Gastrocnemius medialis (tissue), 4 donors: ENCODE results near the gene MAML3. TPM values are rescaled to one million over a fixed set of nuclear protein-coding genes. Genes with fewer than 3 reads are reported as not detected.

Experiments
- ATAC-seq, 2 donors: fragments of 150-250 bp; one replicate each; pipeline ENCODE4 v1.9.1; 2016
- DNase-seq, 2 donors: peaks; one replicate each; pipeline ENCODE4 v3.0.0-alpha.2; 2019
- H3K27ac ChIP-seq, 4 donors: fragments of 200-600 bp; sonication (generic); 1 replicate in 1 of 4; 2 replicates in 3 of 4; pipeline ENCODE4 v1.5.1; 2016 to 2018; ENCODE audit warnings: mild to moderate bottlenecking in 2 of 4, moderate library complexity in 1 of 4
- H3K27me3 ChIP-seq, 3 donors: fragments of 200-600 bp; sonication (generic) in 2 of 3; 1 replicate in 1 of 3; 2 replicates in 2 of 3; pipeline versions ENCODE4 v1.5.1 to v1.6.0; 2016 to 2019; ENCODE audit warnings: mild to moderate bottlenecking in 1 of 3, moderate library complexity in 1 of 3
- H3K36me3 ChIP-seq, 2 donors: fragments of 200-600 bp; sonication (generic) in 1 of 2; one replicate each; pipeline ENCODE4 v1.5.1; 2017 to 2018
- H3K4me1 ChIP-seq, 2 donors: fragments of 200-600 bp; sonication (generic) in 1 of 2; one replicate each; pipeline ENCODE4 v1.5.1; 2016 to 2017; ENCODE audit warnings: mild to moderate bottlenecking in 2 of 2
- H3K4me3 ChIP-seq, 4 donors: fragments of 200-600 bp; sonication (generic) in 3 of 4; 1 replicate in 1 of 4; 2 replicates in 3 of 4; pipeline ENCODE4 v1.5.1; 2016 to 2019; ENCODE audit warnings: mild to moderate bottlenecking in 2 of 4
- H3K9me3 ChIP-seq, 3 donors: fragments of 200-600 bp; sonication (generic) in 2 of 3; 1 replicate in 1 of 3; 2 replicates in 2 of 3; pipeline ENCODE4 v1.5.1; 2016 to 2019
- POLR2A ChIP-seq, 2 donors: fragments of 450-650 bp; IDR thresholded peaks; one replicate each; pipeline ENCODE4 v1.6.1; 2017; ENCODE audit warnings: antibody characterized with exemption in 2 of 2, mild to moderate bottlenecking in 2 of 2, moderate library complexity in 2 of 2
- in situ Hi-C, 4 donors: fragments of 200-750 bp; cut with MboI; loops; one replicate each; pipeline versions ENCODE4 v1.15.0 to v1.8.0; 2017; ENCODE audit warnings: low sequenced_read_pairs in 4 of 4
- intact Hi-C: fragments of 100-400 bp; cut with DNase I; formaldehyde crosslinking; loops from one replicate; pipeline ENCODE4 v1.15.1; 2023; ENCODE audit warnings: low total_unique reads
- total RNA-seq, 4 donors: library from RNA; depleted of rRNA; stranded (reverse); fragments of >200 nt; gene quantifications; one replicate each; pipeline versions ENCODE4 v1.1.0 to v1.2.3, GENCODE V29; 2016
- TF ChIP-seq, protein P1 (sequence below), 5 experiments: fragments of 450-650 bp in 3 of 5; fragments of 200-600 bp in 2 of 5; sonication (generic) in 2 of 5; IDR thresholded peaks in 4 of 5; conservative IDR thresholded peaks in 1 of 5; 1 replicate in 4 of 5; 2 replicates in 1 of 5; pipeline ENCODE4 v1.5.1; 2016 to 2019; ENCODE audit warnings: antibody characterized with exemption in 5 of 5, mild to moderate bottlenecking in 3 of 5, moderate library complexity in 3 of 5

Gene MAML3
- total RNA-seq, 4 donors from 2014 or later: 0.98 to 1.5 (median 1.4) TPM

DNA sequence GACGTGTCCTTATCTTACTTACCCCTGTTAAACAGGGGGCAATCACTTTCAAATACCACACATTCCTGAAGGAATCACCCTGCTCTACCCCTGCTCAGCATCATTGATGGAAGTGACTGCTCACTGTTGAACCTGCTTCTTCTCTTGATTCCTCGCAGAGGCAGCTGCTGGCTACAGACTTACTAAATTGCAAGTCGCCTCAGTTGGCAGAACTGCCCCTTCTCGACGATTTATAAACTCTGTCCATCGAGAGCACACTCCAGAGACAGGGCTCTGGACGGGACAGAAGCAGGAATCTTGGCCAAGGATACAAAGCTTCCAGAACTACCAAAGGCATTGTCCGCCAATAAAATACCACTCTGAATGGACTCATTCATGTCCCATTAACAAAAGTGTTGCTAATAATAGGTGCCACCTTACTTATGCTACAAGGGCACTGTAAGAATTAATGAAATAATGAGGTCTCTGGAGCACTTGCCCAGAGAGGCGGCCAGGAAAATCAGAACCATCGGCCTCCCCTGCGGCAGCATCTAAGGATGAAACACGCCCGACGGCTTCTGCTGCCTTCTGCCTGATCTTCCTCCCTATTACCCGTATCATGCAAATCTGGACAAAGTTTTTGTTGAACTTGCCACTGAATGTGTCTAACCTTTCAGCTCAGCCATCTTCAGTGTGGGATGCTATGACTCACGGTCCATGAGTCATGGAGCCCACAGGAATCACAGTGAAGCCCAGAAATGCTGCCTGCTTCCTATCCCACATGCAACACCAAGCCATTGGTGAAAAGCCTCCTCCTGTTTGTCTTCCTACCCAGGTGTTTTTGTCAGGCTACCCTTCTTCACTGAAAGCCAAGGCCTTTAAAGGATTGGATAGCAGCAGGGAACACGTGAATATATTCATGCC lies 164.9 kb downstream of the MAML3 start:
- intact Hi-C loops: no loop called here
- Histone ChIP-seq H3K36me3 (no peaks in the 10 kb centered on the region), H3K27ac (no peak overlapping the region), H3K4me3 (no peak overlapping the region), H3K9me3 (no peaks in the 10 kb centered on the region), H3K27me3 (no peaks in the 10 kb centered on the region), H3K4me1 (peaks cover 7 to 19% of the 10 kb centered on the region in 2 donors)
- peak; percentile 49 to 52 for ATAC-seq
- in situ Hi-C loops: no loop called here
- TF ChIP-seq, protein P1, sequence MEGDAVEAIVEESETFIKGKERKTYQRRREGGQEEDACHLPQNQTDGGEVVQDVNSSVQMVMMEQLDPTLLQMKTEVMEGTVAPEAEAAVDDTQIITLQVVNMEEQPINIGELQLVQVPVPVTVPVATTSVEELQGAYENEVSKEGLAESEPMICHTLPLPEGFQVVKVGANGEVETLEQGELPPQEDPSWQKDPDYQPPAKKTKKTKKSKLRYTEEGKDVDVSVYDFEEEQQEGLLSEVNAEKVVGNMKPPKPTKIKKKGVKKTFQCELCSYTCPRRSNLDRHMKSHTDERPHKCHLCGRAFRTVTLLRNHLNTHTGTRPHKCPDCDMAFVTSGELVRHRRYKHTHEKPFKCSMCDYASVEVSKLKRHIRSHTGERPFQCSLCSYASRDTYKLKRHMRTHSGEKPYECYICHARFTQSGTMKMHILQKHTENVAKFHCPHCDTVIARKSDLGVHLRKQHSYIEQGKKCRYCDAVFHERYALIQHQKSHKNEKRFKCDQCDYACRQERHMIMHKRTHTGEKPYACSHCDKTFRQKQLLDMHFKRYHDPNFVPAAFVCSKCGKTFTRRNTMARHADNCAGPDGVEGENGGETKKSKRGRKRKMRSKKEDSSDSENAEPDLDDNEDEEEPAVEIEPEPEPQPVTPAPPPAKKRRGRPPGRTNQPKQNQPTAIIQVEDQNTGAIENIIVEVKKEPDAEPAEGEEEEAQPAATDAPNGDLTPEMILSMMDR (IDR thresholded peaks at IDR 0.05 in 4 of 5, conservative IDR thresholded peaks at IDR 0.05 in 1 of 5): no peak
- TF ChIP-seq POLR2A (IDR thresholded peaks at IDR 0.05): no peak
- no peak for DNase-seq

- Histone ChIP-seq H3K4me3 (no peak overlapping the region), H3K9me3 (no peaks in the 10 kb centered on the region), H3K4me1 (peaks cover 7 to 19% of the 10 kb centered on the region in 2 donors), H3K27me3 (no peaks in the 10 kb centered on the region), H3K27ac (no peak overlapping the region), H3K36me3 (no peaks in the 10 kb centered on the region)
- DNase-seq (no peak), ATAC-seq (peak; percentile 39 to 41)
- no peak for TF ChIP-seq POLR2A (IDR thresholded peaks at IDR 0.05)
- intact Hi-C loops: no loop called here
- in situ Hi-C loops: no loop called here
Observed at GRCh38 chr4:139987502-139987850, 166.5 kb downstream of the MAML3 start.

DNA sequence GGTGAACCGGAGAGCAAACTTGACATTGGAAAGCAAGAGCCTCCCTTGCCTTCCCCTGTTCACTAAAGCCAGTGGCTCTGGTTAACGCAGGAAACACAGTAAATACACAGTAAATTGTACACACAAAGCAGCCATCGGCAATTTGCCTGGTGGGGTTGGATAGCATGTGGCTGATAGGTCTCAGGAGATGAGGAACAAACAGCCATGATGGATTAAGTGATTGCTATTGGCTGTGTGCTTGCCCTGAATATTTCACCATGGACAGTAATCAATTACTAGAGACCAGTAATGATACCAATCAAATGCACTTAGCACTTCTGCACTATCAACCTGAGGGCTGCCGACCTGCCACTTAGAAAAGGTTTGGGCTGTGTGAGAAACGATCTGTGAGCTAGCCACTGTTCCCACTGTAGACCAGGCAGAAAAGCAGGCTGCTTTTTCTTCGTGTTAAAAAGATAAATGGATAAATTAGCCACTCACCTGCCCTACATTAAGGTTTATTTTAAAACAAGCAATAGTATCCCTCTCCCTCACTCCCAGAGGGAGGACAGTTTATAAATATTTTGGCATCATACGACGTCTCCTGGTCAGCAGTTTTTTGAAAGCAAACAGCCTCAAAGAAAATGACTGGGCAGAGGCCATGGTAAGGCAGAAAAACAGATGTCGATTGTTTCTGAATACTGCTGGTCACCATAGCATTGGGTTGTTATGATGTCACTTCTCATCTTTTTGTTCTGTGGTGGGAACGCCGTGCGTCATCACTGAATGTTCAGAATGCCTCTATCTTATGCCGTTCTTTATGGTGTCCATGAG lies 167.1 kb downstream of the MAML3 start:
- H3K27me3 ChIP-seq: no peaks in the 10 kb centered on the region
- ATAC-seq (peak in 1 of 2 donors; percentile 30), DNase-seq (no peak)
- H3K36me3 ChIP-seq: no peaks in the 10 kb centered on the region
- TF ChIP-seq POLR2A (IDR thresholded peaks at IDR 0.05): no peak
- TF ChIP-seq, protein P1 (IDR thresholded peaks at IDR 0.05 in 4 of 5, conservative IDR thresholded peaks at IDR 0.05 in 1 of 5): no peak
- H3K4me3 ChIP-seq: no peak overlapping the region
- no peaks in the 10 kb centered on the region for H3K9me3 ChIP-seq
- H3K27ac ChIP-seq: peak overlapping the region in 1 of 4 donors; percentile 8
- intact Hi-C loops: no loop called here
- peaks cover 7 to 19% of the 10 kb centered on the region in 2 donors for H3K4me1 ChIP-seq
- in situ Hi-C loops: no loop called here

- H3K36me3 ChIP-seq: no peaks in the 10 kb centered on the region
- TF ChIP-seq, protein P1 (IDR thresholded peaks at IDR 0.05 in 4 of 5, conservative IDR thresholded peaks at IDR 0.05 in 1 of 5): no peak
- TF ChIP-seq POLR2A (IDR thresholded peaks at IDR 0.05): no peak
- no peak for ATAC-seq
- intact Hi-C loops (no loop called here), in situ Hi-C loops (no loop called here)
- no peak overlapping the region for H3K27ac ChIP-seq
- peaks cover 7 to 19% of the 10 kb centered on the region in 2 donors for H3K4me1 ChIP-seq
- no peak overlapping the region for H3K4me3 ChIP-seq
- no peak for DNase-seq
- no peaks in the 10 kb centered on the region for H3K9me3 ChIP-seq
- no peaks in the 10 kb centered on the region for H3K27me3 ChIP-seq
Observed at GRCh38 chr4:139986106-139986505, 167.9 kb downstream of the MAML3 start.

DNA sequence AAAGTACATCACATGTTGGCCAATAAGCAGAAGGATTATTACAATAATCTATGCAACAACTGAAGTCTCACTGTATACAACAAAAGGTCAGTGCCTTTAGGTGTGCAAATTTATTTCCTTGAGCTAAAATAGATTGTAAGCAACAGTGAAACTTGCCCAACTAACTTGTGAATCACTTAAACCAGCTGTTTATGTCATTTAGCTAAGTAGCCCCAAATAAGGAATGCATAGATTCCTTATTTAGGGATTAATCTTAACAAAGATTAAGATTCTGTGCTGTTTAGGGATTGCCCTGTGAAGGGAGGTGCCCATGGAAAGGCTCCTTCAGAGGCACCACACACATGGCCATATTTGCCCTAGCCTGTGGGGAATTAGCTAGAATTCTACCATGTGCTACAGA lies 168.6 kb downstream of the MAML3 start:
- Histone ChIP-seq H3K4me3 (no peak overlapping the region), H3K27ac (no peak overlapping the region), H3K4me1 (peaks cover 7 to 19% of the 10 kb centered on the region in 2 donors), H3K36me3 (no peaks in the 10 kb centered on the region), H3K9me3 (no peaks in the 10 kb centered on the region), H3K27me3 (no peaks in the 10 kb centered on the region)
- ATAC-seq (no peak), DNase-seq (no peak)
- intact Hi-C loops: no loop called here
- no peak for TF ChIP-seq POLR2A (IDR thresholded peaks at IDR 0.05)
- TF ChIP-seq, protein P1 (IDR thresholded peaks at IDR 0.05 in 4 of 5, conservative IDR thresholded peaks at IDR 0.05 in 1 of 5): no peak
- in situ Hi-C loops: no loop called here
